ENCODE results near the gene KIF26B.
"Not testable (repeated sequence)": the region's sequence is repeated elsewhere in the genome, so short reads cannot be mapped to it uniquely, and the experiment has no call there.

- not testable (repeated sequence) for TF ChIP-seq CTCF (conservative IDR thresholded peaks at IDR 0.05; ENCODE audit: low read depth, low read length); EZH2 (IDR thresholded peaks at IDR 0.05; ENCODE audit: low read length, unreplicated experiment)
Measured at GRCh38 chr1:245335684-245336083, 180.9 kb downstream of the KIF26B start.
